ENCODE results near the gene IGFBP5. TPM values are rescaled to one million over a fixed set of nuclear protein-coding genes. Genes with fewer than 3 reads are reported as not detected.

IGFBP5 gene
- total RNA-seq, 3 donors from 2014 or later: 161 to 1,107 (median 177) TPM

GRCh38 chr2:216710551-216711301, 15.4 kb upstream of the IGFBP5 start:
- Histone ChIP-seq H3K27ac (peak overlapping the region; percentile 74 to 78), H3K4me3 (peak overlapping the region in 1 of 3 donors; percentile 2), H3K9me3 (no peaks in the 10 kb centered on the region), H3K27me3 (no peaks in the 10 kb centered on the region), H3K36me3 (no peaks in the 10 kb centered on the region), H3K4me1 (peaks cover 0 to 2% of the 10 kb centered on the region in 2 donors)
- intact Hi-C loops (cut with DNase I; ENCODE audit: low total_unique reads): no loop called here
- TF ChIP-seq POLR2AphosphoS5 (IDR thresholded peaks at IDR 0.05): peak in 2 of 3 donors; percentile 9 to 20
- no peak for TF ChIP-seq CTCF (IDR thresholded peaks at IDR 0.05)
- peak in 1 of 2 donors; percentile 71 for DNase-seq (ENCODE audit: low spot score in 2 of 2)

DNA sequence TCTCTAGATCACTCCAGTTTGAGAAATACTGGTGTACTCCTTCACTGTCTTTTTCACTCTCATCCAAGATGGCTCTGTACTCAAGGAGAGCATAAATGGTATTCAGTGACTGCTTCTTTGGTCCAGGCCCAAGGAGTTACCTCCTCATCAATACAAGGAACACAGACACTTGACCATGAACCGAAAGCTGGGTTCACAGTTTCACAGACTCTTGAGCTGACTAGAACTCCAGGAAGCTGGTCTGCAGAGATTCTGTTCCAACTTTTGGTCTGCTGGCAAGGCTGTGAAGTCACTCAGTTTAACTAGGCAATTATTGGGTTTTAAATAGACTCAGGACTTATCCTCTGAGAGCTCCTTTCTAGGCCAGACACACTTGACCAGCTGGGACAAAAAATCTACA, 7.4 kb upstream of the IGFBP5 start:
- Histone ChIP-seq H3K4me1 (no peaks in the 10 kb centered on the region), H3K9me3 (no peaks in the 10 kb centered on the region), H3K27me3 (no peaks in the 10 kb centered on the region), H3K4me3 (no peak overlapping the region), H3K36me3 (no peaks in the 10 kb centered on the region), H3K27ac (no peak overlapping the region)
- intact Hi-C loops (cut with DNase I; ENCODE audit: low total_unique reads): no loop called here
- no peak for DNase-seq (ENCODE audit: low spot score in 2 of 2)
- no peak for TF ChIP-seq POLR2AphosphoS5 (IDR thresholded peaks at IDR 0.05)
- TF ChIP-seq POLR2A (IDR thresholded peaks at IDR 0.05): no peak
- no peak for TF ChIP-seq CTCF (IDR thresholded peaks at IDR 0.05)

DNA sequence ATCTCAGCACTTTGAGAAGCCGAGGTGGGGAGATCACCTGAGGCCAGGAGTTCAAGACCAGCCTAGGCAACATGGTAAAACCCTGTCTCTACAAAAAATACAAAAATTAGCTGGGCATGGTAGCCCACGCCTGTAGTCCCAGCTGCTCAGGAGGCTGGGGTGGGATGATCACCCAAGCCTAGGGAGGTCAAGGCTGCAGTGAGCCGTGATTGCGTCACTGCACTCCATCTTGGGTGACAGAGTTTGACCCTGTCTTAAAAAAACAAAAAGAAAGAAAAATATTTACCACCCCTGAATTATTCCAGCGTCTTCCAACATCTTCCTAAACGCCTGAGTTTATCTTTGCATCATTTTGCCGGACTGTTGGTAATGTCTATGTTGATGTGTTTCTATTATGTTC, 6.2 kb upstream of the IGFBP5 start:
- Histone ChIP-seq H3K36me3 (no peaks in the 10 kb centered on the region), H3K4me1 (no peaks in the 10 kb centered on the region), H3K9me3 (no peaks in the 10 kb centered on the region), H3K27ac (no peak overlapping the region), H3K27me3 (no peaks in the 10 kb centered on the region), H3K4me3 (no peak overlapping the region)
- no peak for DNase-seq (ENCODE audit: low spot score in 2 of 2)
- intact Hi-C loops (cut with DNase I; ENCODE audit: low total_unique reads): no loop called here
- TF ChIP-seq POLR2A (IDR thresholded peaks at IDR 0.05): no peak
- no peak for TF ChIP-seq POLR2AphosphoS5 (IDR thresholded peaks at IDR 0.05)
- no peak for TF ChIP-seq CTCF (IDR thresholded peaks at IDR 0.05)

DNA sequence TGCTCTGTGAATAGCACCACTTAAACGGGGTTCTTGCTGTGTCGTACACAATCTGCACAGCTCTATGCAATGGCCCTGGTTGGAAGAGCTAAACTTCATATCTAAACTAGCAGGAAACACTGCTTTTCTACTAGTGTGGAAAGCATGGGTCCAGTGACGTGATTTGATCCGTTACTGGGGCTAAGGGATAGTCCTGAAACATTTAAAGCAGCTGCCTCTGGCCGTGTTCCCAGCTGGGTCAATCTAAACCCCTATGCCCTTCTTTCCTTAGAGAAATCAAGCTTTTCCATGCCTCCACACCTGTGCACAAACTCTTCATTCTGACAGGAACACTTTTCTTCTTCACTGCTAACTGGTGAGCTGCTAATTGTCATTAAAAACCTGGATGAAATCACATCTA, 5.4 kb upstream of the IGFBP5 start:
- peaks cover 0 to under 1% of the 10 kb centered on the region in 2 donors for H3K4me1 ChIP-seq
- no peak for TF ChIP-seq CTCF (IDR thresholded peaks at IDR 0.05)
- TF ChIP-seq POLR2AphosphoS5 (IDR thresholded peaks at IDR 0.05): no peak
- TF ChIP-seq POLR2A (IDR thresholded peaks at IDR 0.05): no peak
- no peak overlapping the region for H3K4me3 ChIP-seq
- no peak overlapping the region for H3K27ac ChIP-seq
- intact Hi-C loops (cut with DNase I; ENCODE audit: low total_unique reads): no loop called here
- H3K9me3 ChIP-seq: no peaks in the 10 kb centered on the region
- no peaks in the 10 kb centered on the region for H3K36me3 ChIP-seq
- DNase-seq (ENCODE audit: low spot score in 2 of 2): no peak
- no peaks in the 10 kb centered on the region for H3K27me3 ChIP-seq

GRCh38 chr2:216700088-216700567, 4.8 kb upstream of the IGFBP5 start:
- Histone ChIP-seq H3K27ac (no peak overlapping the region), H3K4me3 (no peak overlapping the region), H3K27me3 (no peaks in the 10 kb centered on the region), H3K36me3 (no peaks in the 10 kb centered on the region), H3K4me1 (peaks cover 0 to 7% of the 10 kb centered on the region in 2 donors), H3K9me3 (no peaks in the 10 kb centered on the region)
- TF ChIP-seq CTCF (IDR thresholded peaks at IDR 0.05) (no peak), POLR2A (IDR thresholded peaks at IDR 0.05) (no peak), POLR2AphosphoS5 (IDR thresholded peaks at IDR 0.05) (no peak)
- no peak for DNase-seq (ENCODE audit: low spot score in 2 of 2)
- intact Hi-C loops (cut with DNase I; ENCODE audit: low total_unique reads): no loop called here

Measured in breast epithelium (tissue), 4 donors.